Hepatocyte (in vitro differentiated cells): ENCODE measurements around the gene MFSD11.

Experiments
- EZH2 ChIP-seq: fragments of 200-600 bp; sonication (generic); IDR thresholded peaks from 2 replicates; pipeline ENCODE4 v1.6.1; 2016; ENCODE audit warnings: antibody characterized with exemption, mild to moderate bottlenecking, borderline replicate concordance
- TF ChIP-seq, protein P1 (sequence below): fragments of 200-600 bp; sonication (generic); IDR thresholded peaks from 2 replicates; pipeline ENCODE4 v1.5.1; 2016; ENCODE audit warnings: antibody characterized with exemption, mild to moderate bottlenecking; ENCODE audit not compliant: poor library complexity

DNA sequence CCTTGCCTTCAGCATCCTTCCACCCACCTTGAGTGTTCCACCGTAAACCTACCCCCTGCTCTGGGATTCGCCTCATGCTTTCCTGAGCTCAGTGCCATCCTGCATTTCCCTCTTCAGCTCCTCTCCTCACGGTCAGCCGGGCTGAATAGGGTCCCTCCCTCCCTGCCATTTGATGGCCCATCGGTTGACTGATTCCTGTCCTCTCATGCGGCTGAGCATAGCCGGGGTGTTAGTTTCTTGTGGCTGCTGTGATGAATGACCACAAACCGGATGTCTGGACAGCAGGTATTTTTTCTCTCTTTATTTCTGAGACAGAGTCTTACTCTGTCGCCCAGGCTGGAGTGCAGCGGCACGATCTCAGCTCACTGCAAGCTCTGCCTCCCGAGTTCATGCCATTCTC is 86.2 kb downstream of the MFSD11 start:
- TF ChIP-seq, protein P1, sequence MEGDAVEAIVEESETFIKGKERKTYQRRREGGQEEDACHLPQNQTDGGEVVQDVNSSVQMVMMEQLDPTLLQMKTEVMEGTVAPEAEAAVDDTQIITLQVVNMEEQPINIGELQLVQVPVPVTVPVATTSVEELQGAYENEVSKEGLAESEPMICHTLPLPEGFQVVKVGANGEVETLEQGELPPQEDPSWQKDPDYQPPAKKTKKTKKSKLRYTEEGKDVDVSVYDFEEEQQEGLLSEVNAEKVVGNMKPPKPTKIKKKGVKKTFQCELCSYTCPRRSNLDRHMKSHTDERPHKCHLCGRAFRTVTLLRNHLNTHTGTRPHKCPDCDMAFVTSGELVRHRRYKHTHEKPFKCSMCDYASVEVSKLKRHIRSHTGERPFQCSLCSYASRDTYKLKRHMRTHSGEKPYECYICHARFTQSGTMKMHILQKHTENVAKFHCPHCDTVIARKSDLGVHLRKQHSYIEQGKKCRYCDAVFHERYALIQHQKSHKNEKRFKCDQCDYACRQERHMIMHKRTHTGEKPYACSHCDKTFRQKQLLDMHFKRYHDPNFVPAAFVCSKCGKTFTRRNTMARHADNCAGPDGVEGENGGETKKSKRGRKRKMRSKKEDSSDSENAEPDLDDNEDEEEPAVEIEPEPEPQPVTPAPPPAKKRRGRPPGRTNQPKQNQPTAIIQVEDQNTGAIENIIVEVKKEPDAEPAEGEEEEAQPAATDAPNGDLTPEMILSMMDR, result no peak
- no peak for TF ChIP-seq EZH2
